Adipose tissue (tissue), 3 donors: ENCODE results near the gene SLC5A12. TPM values are rescaled to one million over a fixed set of nuclear protein-coding genes. Genes with fewer than 3 reads are reported as not detected.

Source experiments
- H3K27ac ChIP-seq: one replicate; pipeline ENCODE4 v1.5.1; 2013; ENCODE audit warnings: low read depth, low read length
- WGBS, 3 donors: extraction: QIAGEN DNeasy Blood & Tissue Kit; methylation state at CpG; one replicate each; pipeline ENCODE4 v1.1.7; 2013; 5-methylcytosine and 5-hydroxymethylcytosine counted together
- polyA plus RNA-seq, 3 donors: library from polyadenylated mRNA; stranded (reverse); fragments of 200-250 nt; gene quantifications; one replicate each; pipeline ENCODE4 v1.2.3, GENCODE V29; 2013
- donor health status: healthy with polysubstance abuse.
- donor health status: Bipolar disorder and iron deficiency.
- donor health status: healthy.

SLC5A12 gene
- polyA plus RNA-seq, 3 donors: not detected

GRCh38 chr11:26730414-26731083, 8.7 kb upstream of the SLC5A12 start:
- no peak overlapping the region for H3K27ac ChIP-seq
- WGBS, 3 donors: 33 to 58% (median 41%) methylated on average over 4 of the region's 4 CpGs

GRCh38 chr11:26729284-26729683, 7.4 kb upstream of the SLC5A12 start:
- H3K27ac ChIP-seq: no peak overlapping the region
- WGBS, 3 donors: 67 to 79% (median 73%) methylated on average over 1 of the region's 1 CpG

- H3K27ac ChIP-seq: no peak overlapping the region
- 75 to 89% (median 88%) methylated on average over 3 of the region's 3 CpGs for WGBS, 3 donors
These were observed 5.1 kb upstream of the SLC5A12 start for GRCh38 chr11:26726960-26727359.

- no peak overlapping the region for H3K27ac ChIP-seq
- 70 to 80% (median 72%) methylated on average over 2 of the region's 2 CpGs for WGBS, 3 donors
These were observed 1.9 kb downstream of the SLC5A12 start for GRCh38 chr11:26719998-26720397.

GRCh38 chr11:26719289-26719973, 2.4 kb downstream of the SLC5A12 start:
- 66 to 87% (median 87%) methylated on average over 2 of the region's 2 CpGs for WGBS, 3 donors
- no peak overlapping the region for H3K27ac ChIP-seq

- H3K27ac ChIP-seq: no peak overlapping the region
These were observed 4.1 kb downstream of the SLC5A12 start for GRCh38 chr11:26717771-26718170.

- no peak overlapping the region for H3K27ac ChIP-seq
- 55 to 64% (median 56%) methylated on average over 1 of the region's 1 CpG for WGBS, 3 donors
These were observed 6.7 kb downstream of the SLC5A12 start for GRCh38 chr11:26715133-26715532.

- H3K27ac ChIP-seq: no peak overlapping the region
- 41 to 66% (median 52%) methylated on average over 5 of the region's 5 CpGs for WGBS, 3 donors
These were observed 9.4 kb downstream of the SLC5A12 start for GRCh38 chr11:26712497-26712896.

GRCh38 chr11:26710489-26710888, 11.4 kb downstream of the SLC5A12 start:
- no peak overlapping the region for H3K27ac ChIP-seq
- WGBS, 3 donors: 81 to 87% (median 87%) methylated on average over 2 of the region's 2 CpGs

GRCh38 chr11:26708736-26709456, 13.0 kb downstream of the SLC5A12 start:
- no peak overlapping the region for H3K27ac ChIP-seq
- 36 to 62% (median 44%) methylated on average over 2 of the region's 2 CpGs for WGBS, 3 donors

GRCh38 chr11:26706181-26706580, 15.7 kb downstream of the SLC5A12 start:
- H3K27ac ChIP-seq: no peak overlapping the region
- WGBS, 3 donors: 67 to 84% (median 78%) methylated on average over 1 of the region's 1 CpG

- WGBS, 3 donors: 71 to 86% (median 81%) methylated on average over 1 of the region's 1 CpG
- no peak overlapping the region for H3K27ac ChIP-seq
These were observed 17.6 kb downstream of the SLC5A12 start for GRCh38 chr11:26704249-26704648.

GRCh38 chr11:26703411-26704191, 18.3 kb downstream of the SLC5A12 start:
- 66 to 72% (median 69%) methylated on average over 5 of the region's 5 CpGs for WGBS, 3 donors
- H3K27ac ChIP-seq: no peak overlapping the region

GRCh38 chr11:26702406-26702805, 19.5 kb downstream of the SLC5A12 start:
- no peak overlapping the region for H3K27ac ChIP-seq

- H3K27ac ChIP-seq: no peak overlapping the region
- WGBS, 3 donors: 67 to 84% (median 80%) methylated on average over 3 of the region's 3 CpGs
These were observed 21.2 kb downstream of the SLC5A12 start for GRCh38 chr11:26700574-26701235.

GRCh38 chr11:26698224-26698623, 23.6 kb downstream of the SLC5A12 start:
- WGBS, 3 donors: 66 to 84% (median 82%) methylated on average over 2 of the region's 2 CpGs

GRCh38 chr11:26696330-26696729, 25.5 kb downstream of the SLC5A12 start:
- no peak overlapping the region for H3K27ac ChIP-seq
- WGBS, 3 donors: 40 to 86% (median 80%) methylated on average over 3 of the region's 3 CpGs

More at GRCh38 chr11:26698224-26698623, 23.6 kb downstream of the SLC5A12 start:
- H3K27ac ChIP-seq: no peak overlapping the region

- H3K27ac ChIP-seq: no peak overlapping the region
- 81 to 92% (median 81%) methylated on average over 4 of the region's 4 CpGs for WGBS, 3 donors
These were observed 33.2 kb downstream of the SLC5A12 start for GRCh38 chr11:26688701-26689100.
